ENCODE measurements around the gene ADGRF4. TPM values are rescaled to one million over a fixed set of nuclear protein-coding genes. Genes with fewer than 3 reads are reported as not detected.
A peak's percentile ranks its signal among the peaks of the same experiment; 100 is the strongest.

The ADGRF4 gene
- total RNA-seq, 5 donors from 2014 or later (not counting 1 experiment from before 2014, with no cell fraction given): not detected

GRCh38 chr6:47727391-47727790 lies 29.0 kb downstream of the ADGRF4 start:
- Mint-ChIP-seq H3K4me1 (peaks cover 0 to 3% (median 2%) of the 10 kb centered on the region in 3 donors), H3K27me3 (no peaks in the 10 kb centered on the region), H3K36me3 (no peaks in the 10 kb centered on the region), H3K4me3 (no peak overlapping the region), H3K9me3 (no peaks in the 10 kb centered on the region), H3K27ac (no peak overlapping the region)
- no peak overlapping the region for H3K27ac ChIP-seq (ENCODE audit: low read length)
- no peak overlapping the region for H3K4me3 ChIP-seq (ENCODE audit: control insufficient read depth in 1 of 2, extremely low read depth in 1 of 2, low read length in 1 of 2)
- ChIA-PET CTCF (no interaction called here), POLR2A (no interaction called here)
- no peaks in the 10 kb centered on the region for H3K9me3 ChIP-seq
- no peaks in the 10 kb centered on the region for H3K4me1 ChIP-seq (ENCODE audit: control insufficient read depth in 1 of 2, extremely low read depth in 1 of 2, insufficient read depth in 2 of 2, low read length in 2 of 2)
- WGBS (ENCODE audit: insufficient coverage): no CpG with 5 or more reads among the region's 2 CpGs
- ATAC-seq (replicated peaks in 1 of 4) (no peak), DNase-seq (no peak)
- H3K36me3 ChIP-seq (ENCODE audit: control insufficient read depth in 2 of 2, extremely low read depth in 1 of 2, insufficient read depth in 1 of 2, low read length in 1 of 2): no peaks in the 10 kb centered on the region
- no peaks in the 10 kb centered on the region for H3K27me3 ChIP-seq (replicated peaks in 1 of 2; ENCODE audit: control insufficient read depth in 2 of 2, extremely low read depth in 1 of 2, insufficient read depth in 2 of 2, low read length in 1 of 2)

GRCh38 chr6:47729019-47729418 lies 30.6 kb downstream of the ADGRF4 start:
- CTCF ChIA-PET: interaction anchor here in 1 of 2 donors (1.1 kb wide), 1 partner anchor 315 kb away, joined by 3 read pairs; no protein-coding TSS in a partner anchor
- no peak for ATAC-seq (replicated peaks in 1 of 4)
- POLR2A ChIA-PET: no interaction called here

DNA sequence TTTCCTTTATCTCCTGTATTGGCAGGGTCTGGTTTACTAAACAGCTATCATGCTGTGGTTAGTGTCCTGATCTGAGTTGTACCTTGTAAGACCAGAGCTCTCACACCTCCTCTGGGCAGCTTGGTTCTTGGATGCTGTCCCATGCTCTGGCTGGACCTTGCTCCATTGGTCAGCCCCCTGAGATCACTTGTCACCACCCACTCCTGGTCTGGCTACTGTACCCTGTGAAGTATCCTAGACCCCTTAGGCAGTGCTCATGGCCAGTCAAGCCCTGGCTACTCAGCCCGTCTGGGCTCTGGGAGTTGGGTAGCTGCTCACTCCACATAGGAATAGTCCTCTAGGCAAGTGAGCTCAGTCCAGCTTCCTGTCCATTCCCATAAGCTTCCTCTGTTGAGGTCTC lies 31.1 kb downstream of the ADGRF4 start:
- H3K9me3 ChIP-seq: no peaks in the 10 kb centered on the region
- peaks cover 0 to 3% (median 2%) of the 10 kb centered on the region in 3 donors for H3K4me1 Mint-ChIP-seq
- H3K36me3 Mint-ChIP-seq: no peaks in the 10 kb centered on the region
- DNase-seq (no peak), ATAC-seq (replicated peaks in 1 of 4) (no peak)
- ChIA-PET POLR2A (no interaction called here), CTCF (interaction anchor here in 1 of 2 donors (0.6 to 1.1 kb wide), 2 partner anchors 70 to 315 kb away, joined by 3 read pairs; no protein-coding TSS in a partner anchor)
- H3K27ac ChIP-seq (ENCODE audit: low read length): no peak overlapping the region
- H3K36me3 ChIP-seq (ENCODE audit: control insufficient read depth in 2 of 2, extremely low read depth in 1 of 2, insufficient read depth in 1 of 2, low read length in 1 of 2): no peaks in the 10 kb centered on the region
- H3K4me1 ChIP-seq (ENCODE audit: control insufficient read depth in 1 of 2, extremely low read depth in 1 of 2, insufficient read depth in 2 of 2, low read length in 2 of 2): no peaks in the 10 kb centered on the region
- no peaks in the 10 kb centered on the region for H3K27me3 Mint-ChIP-seq
- no peak overlapping the region for H3K4me3 ChIP-seq (ENCODE audit: control insufficient read depth in 1 of 2, extremely low read depth in 1 of 2, low read length in 1 of 2)
- whole genome bisulfite sequencing (ENCODE audit: insufficient coverage): 100% methylated on average over 1 of the region's 1 CpG
- no peaks in the 10 kb centered on the region for H3K27me3 ChIP-seq (replicated peaks in 1 of 2; ENCODE audit: control insufficient read depth in 2 of 2, extremely low read depth in 1 of 2, insufficient read depth in 2 of 2, low read length in 1 of 2)
- H3K4me3 Mint-ChIP-seq: no peak overlapping the region
- H3K9me3 Mint-ChIP-seq: no peaks in the 10 kb centered on the region
- no peak overlapping the region for H3K27ac Mint-ChIP-seq

More at GRCh38 chr6:47729019-47729418, 30.6 kb downstream of the ADGRF4 start:
- Mint-ChIP-seq H3K27me3 (no peaks in the 10 kb centered on the region), H3K27ac (no peak overlapping the region), H3K4me1 (peaks cover 0 to 3% (median 2%) of the 10 kb centered on the region in 3 donors), H3K9me3 (no peaks in the 10 kb centered on the region), H3K4me3 (no peak overlapping the region), H3K36me3 (no peaks in the 10 kb centered on the region)
- H3K4me3 ChIP-seq (ENCODE audit: control insufficient read depth in 1 of 2, extremely low read depth in 1 of 2, low read length in 1 of 2): no peak overlapping the region
- 44% methylated on average over 1 of the region's 2 CpGs for WGBS (ENCODE audit: insufficient coverage)
- DNase-seq: no peak
- H3K27me3 ChIP-seq (replicated peaks in 1 of 2; ENCODE audit: control insufficient read depth in 2 of 2, extremely low read depth in 1 of 2, insufficient read depth in 2 of 2, low read length in 1 of 2): no peaks in the 10 kb centered on the region
- H3K36me3 ChIP-seq (ENCODE audit: control insufficient read depth in 2 of 2, extremely low read depth in 1 of 2, insufficient read depth in 1 of 2, low read length in 1 of 2): no peaks in the 10 kb centered on the region
- no peaks in the 10 kb centered on the region for H3K9me3 ChIP-seq
- no peaks in the 10 kb centered on the region for H3K4me1 ChIP-seq (ENCODE audit: control insufficient read depth in 1 of 2, extremely low read depth in 1 of 2, insufficient read depth in 2 of 2, low read length in 2 of 2)
- H3K27ac ChIP-seq (ENCODE audit: low read length): no peak overlapping the region

- ATAC-seq (replicated peaks in 1 of 4): no peak
- ChIA-PET POLR2A (no interaction called here), CTCF (interaction anchor here (0.6 to 2.0 kb wide), 10 partner anchors 9 to 322 kb away, joined by 3 to 11 read pairs (median 4); no protein-coding TSS in a partner anchor)
- Mint-ChIP-seq H3K4me1 (peaks cover 0 to 3% (median 2%) of the 10 kb centered on the region in 3 donors), H3K27ac (no peak overlapping the region), H3K4me3 (no peak overlapping the region), H3K36me3 (no peaks in the 10 kb centered on the region), H3K27me3 (peaks cover 0 to 2% of the 10 kb centered on the region in 2 donors), H3K9me3 (no peaks in the 10 kb centered on the region)
- Histone ChIP-seq H3K4me1 (ENCODE audit: control insufficient read depth in 1 of 2, extremely low read depth in 1 of 2, insufficient read depth in 2 of 2, low read length in 2 of 2) (no peaks in the 10 kb centered on the region), H3K27me3 (replicated peaks in 1 of 2; ENCODE audit: control insufficient read depth in 2 of 2, extremely low read depth in 1 of 2, insufficient read depth in 2 of 2, low read length in 1 of 2) (peaks cover 0 to 2% of the 10 kb centered on the region in 2 experiments), H3K4me3 (ENCODE audit: control insufficient read depth in 1 of 2, extremely low read depth in 1 of 2, low read length in 1 of 2) (no peak overlapping the region), H3K27ac (ENCODE audit: low read length) (no peak overlapping the region), H3K9me3 (no peaks in the 10 kb centered on the region), H3K36me3 (ENCODE audit: control insufficient read depth in 2 of 2, extremely low read depth in 1 of 2, insufficient read depth in 1 of 2, low read length in 1 of 2) (no peaks in the 10 kb centered on the region)
- 60% methylated on average over 1 of the region's 2 CpGs for WGBS (ENCODE audit: insufficient coverage)
- DNase-seq: peak in 3 of 35 experiments; percentile 2 to 34 (median 3)
These were observed 35.6 kb downstream of the ADGRF4 start for GRCh38 chr6:47733879-47734558.

- CTCF ChIA-PET: interaction anchor here (0.6 to 2.0 kb wide), 8 partner anchors 8 to 323 kb away, joined by 3 to 11 read pairs (median 4); no protein-coding TSS in a partner anchor
- no peak overlapping the region for H3K4me3 ChIP-seq (ENCODE audit: control insufficient read depth in 1 of 2, extremely low read depth in 1 of 2, low read length in 1 of 2)
- Mint-ChIP-seq H3K27ac (no peak overlapping the region), H3K27me3 (peaks cover 0 to 2% of the 10 kb centered on the region in 2 donors), H3K4me3 (no peak overlapping the region), H3K4me1 (no peaks in the 10 kb centered on the region), H3K9me3 (no peaks in the 10 kb centered on the region), H3K36me3 (no peaks in the 10 kb centered on the region)
- no peaks in the 10 kb centered on the region for H3K9me3 ChIP-seq
- no peaks in the 10 kb centered on the region for H3K36me3 ChIP-seq (ENCODE audit: control insufficient read depth in 2 of 2, extremely low read depth in 1 of 2, insufficient read depth in 1 of 2, low read length in 1 of 2)
- ATAC-seq (replicated peaks in 1 of 4): no peak
- DNase-seq: no peak
- H3K27ac ChIP-seq (ENCODE audit: low read length): no peak overlapping the region
- WGBS (ENCODE audit: insufficient coverage): 71% methylated on average over 1 of the region's 4 CpGs
- H3K27me3 ChIP-seq (replicated peaks in 1 of 2; ENCODE audit: control insufficient read depth in 2 of 2, extremely low read depth in 1 of 2, insufficient read depth in 2 of 2, low read length in 1 of 2): peaks cover 0 to 2% of the 10 kb centered on the region in 2 experiments
- no peaks in the 10 kb centered on the region for H3K4me1 ChIP-seq (ENCODE audit: control insufficient read depth in 1 of 2, extremely low read depth in 1 of 2, insufficient read depth in 2 of 2, low read length in 2 of 2)
- POLR2A ChIA-PET: no interaction called here
These were observed 36.6 kb downstream of the ADGRF4 start for GRCh38 chr6:47734831-47735481.

- no peak overlapping the region for H3K4me3 Mint-ChIP-seq
- no peaks in the 10 kb centered on the region for H3K36me3 Mint-ChIP-seq
- WGBS (ENCODE audit: insufficient coverage): 72% methylated on average over 4 of the region's 7 CpGs
- POLR2A ChIA-PET: no interaction called here
- Histone ChIP-seq H3K36me3 (ENCODE audit: control insufficient read depth in 2 of 2, extremely low read depth in 1 of 2, insufficient read depth in 1 of 2, low read length in 1 of 2) (no peaks in the 10 kb centered on the region), H3K4me3 (ENCODE audit: control insufficient read depth in 1 of 2, extremely low read depth in 1 of 2, low read length in 1 of 2) (no peak overlapping the region), H3K9me3 (no peaks in the 10 kb centered on the region), H3K27ac (ENCODE audit: low read length) (no peak overlapping the region), H3K27me3 (replicated peaks in 1 of 2; ENCODE audit: control insufficient read depth in 2 of 2, extremely low read depth in 1 of 2, insufficient read depth in 2 of 2, low read length in 1 of 2) (peaks cover 0 to 2% of the 10 kb centered on the region in 2 experiments), H3K4me1 (ENCODE audit: control insufficient read depth in 1 of 2, extremely low read depth in 1 of 2, insufficient read depth in 2 of 2, low read length in 2 of 2) (no peaks in the 10 kb centered on the region)
- no peaks in the 10 kb centered on the region for H3K9me3 Mint-ChIP-seq
- DNase-seq: no peak
- no peak for ATAC-seq (replicated peaks in 1 of 4)
- H3K4me1 Mint-ChIP-seq: no peaks in the 10 kb centered on the region
- H3K27ac Mint-ChIP-seq: no peak overlapping the region
- H3K27me3 Mint-ChIP-seq: peaks cover 0 to 2% of the 10 kb centered on the region in 2 donors
- CTCF ChIA-PET: interaction anchor here in 1 of 2 donors (0.7 kb wide), 1 partner anchor 909 kb away, joined by 3 read pairs; no protein-coding TSS in a partner anchor
These were observed 37.8 kb downstream of the ADGRF4 start for GRCh38 chr6:47736083-47736700.
